H1 (cell line): ENCODE measurements around the gene VSTM2L.

Experiments
- EZH2 ChIP-seq: fragments of 200-600 bp; sonication (generic); IDR thresholded peaks from 2 replicates; pipeline ENCODE4 v1.7.1; 2012; ENCODE audit warnings: low read depth, mild to moderate bottlenecking, moderate library complexity, low read length, inconsistent platforms; ENCODE audit not compliant: severe bottlenecking
- HDAC2 ChIP-seq, 2 experiments: fragments of 300-600 bp in 1 of 2; sonication (generic) in 1 of 2; IDR thresholded peaks; 2 replicates each; pipeline ENCODE4 v1.6.1; 2011 to 2012; ENCODE audit warnings: low read depth in 2 of 2, low read length in 2 of 2, mild to moderate bottlenecking in 2 of 2, moderate library complexity in 2 of 2, borderline replicate concordance in 1 of 2, inconsistent platforms in 1 of 2
- HDAC6 ChIP-seq: IDR thresholded peaks from one replicate; pipeline ENCODE4 v1.7.1; 2012; ENCODE audit warnings: low read depth, mild to moderate bottlenecking, inconsistent platforms, low read length, moderate library complexity
- POLR2A ChIP-seq, 2 experiments: IDR thresholded peaks; 1 replicate in 1 of 2; 2 replicates in 1 of 2; pipeline ENCODE4 v1.6.1; 2011; ENCODE audit warnings: low read depth in 2 of 2, low read length in 2 of 2, mild to moderate bottlenecking in 2 of 2; ENCODE audit errors: control extremely low read depth in 1 of 2
- POLR2AphosphoS5 ChIP-seq: IDR thresholded peaks from 2 replicates; pipeline ENCODE4 v1.6.1; 2011; ENCODE audit warnings: low read depth, low read length
- SIX5 ChIP-seq: IDR thresholded peaks from 2 replicates; pipeline ENCODE4 v1.6.1; 2011; ENCODE audit warnings: mild to moderate bottlenecking, low read depth, low read length
- YY1 ChIP-seq: IDR thresholded peaks from 2 replicates; pipeline ENCODE4 v1.6.1; 2011; ENCODE audit warnings: low read depth, mild to moderate bottlenecking, low read length
- TF ChIP-seq, protein P1 (sequence below), 3 experiments: IDR thresholded peaks; 1 replicate in 2 of 3; 2 replicates in 1 of 3; pipeline versions ENCODE4 v1.5.1 to v1.6.1; 2011; ENCODE audit warnings: low read length in 3 of 3, mild to moderate bottlenecking in 3 of 3, inconsistent platforms in 2 of 3, low read depth in 1 of 3, moderate library complexity in 1 of 3; ENCODE audit not compliant: insufficient read depth in 1 of 3; ENCODE audit errors: control extremely low read depth in 1 of 3
- TF ChIP-seq, protein P2 (sequence below): IDR thresholded peaks from 2 replicates; pipeline ENCODE4 v1.6.1; 2011; ENCODE audit warnings: low read depth, mild to moderate bottlenecking, low read length; ENCODE audit not compliant: insufficient read depth

DNA sequence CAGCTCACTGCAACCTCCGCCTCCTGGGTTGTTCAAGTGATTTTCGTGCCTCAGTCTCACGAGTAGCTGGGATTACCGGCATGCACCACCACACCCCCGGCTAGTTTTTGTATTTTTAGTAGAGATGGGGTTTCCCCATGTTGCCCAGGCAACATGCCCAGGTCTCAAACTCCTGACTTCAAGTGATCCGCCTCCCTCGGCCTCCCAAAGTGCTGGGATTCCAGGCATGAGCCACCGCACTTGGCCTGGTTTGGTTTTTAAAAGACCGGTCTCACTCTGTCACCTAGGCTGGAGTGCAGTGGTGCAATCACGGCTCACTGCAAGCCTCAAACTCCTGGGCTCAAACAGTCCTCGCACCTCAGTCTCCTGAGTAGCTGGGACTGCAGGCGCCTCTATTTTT is 40.1 kb downstream of the VSTM2L start:
- TF ChIP-seq, protein P1, sequence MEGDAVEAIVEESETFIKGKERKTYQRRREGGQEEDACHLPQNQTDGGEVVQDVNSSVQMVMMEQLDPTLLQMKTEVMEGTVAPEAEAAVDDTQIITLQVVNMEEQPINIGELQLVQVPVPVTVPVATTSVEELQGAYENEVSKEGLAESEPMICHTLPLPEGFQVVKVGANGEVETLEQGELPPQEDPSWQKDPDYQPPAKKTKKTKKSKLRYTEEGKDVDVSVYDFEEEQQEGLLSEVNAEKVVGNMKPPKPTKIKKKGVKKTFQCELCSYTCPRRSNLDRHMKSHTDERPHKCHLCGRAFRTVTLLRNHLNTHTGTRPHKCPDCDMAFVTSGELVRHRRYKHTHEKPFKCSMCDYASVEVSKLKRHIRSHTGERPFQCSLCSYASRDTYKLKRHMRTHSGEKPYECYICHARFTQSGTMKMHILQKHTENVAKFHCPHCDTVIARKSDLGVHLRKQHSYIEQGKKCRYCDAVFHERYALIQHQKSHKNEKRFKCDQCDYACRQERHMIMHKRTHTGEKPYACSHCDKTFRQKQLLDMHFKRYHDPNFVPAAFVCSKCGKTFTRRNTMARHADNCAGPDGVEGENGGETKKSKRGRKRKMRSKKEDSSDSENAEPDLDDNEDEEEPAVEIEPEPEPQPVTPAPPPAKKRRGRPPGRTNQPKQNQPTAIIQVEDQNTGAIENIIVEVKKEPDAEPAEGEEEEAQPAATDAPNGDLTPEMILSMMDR (IDR thresholded peaks at IDR 0.05; ENCODE audit: control extremely low read depth in 1 of 3, insufficient read depth in 1 of 3, low read depth in 1 of 3, low read length in 3 of 3), result no peak
- TF ChIP-seq POLR2A (IDR thresholded peaks at IDR 0.05; ENCODE audit: control extremely low read depth in 1 of 2, low read depth in 2 of 2, low read length in 2 of 2), result no peak
- TF ChIP-seq EZH2, result no peak
- TF ChIP-seq YY1, result no peak
- TF ChIP-seq SIX5, result no peak
- no peak for TF ChIP-seq POLR2AphosphoS5
- TF ChIP-seq HDAC2 (IDR thresholded peaks at IDR 0.05; ENCODE audit: borderline replicate concordance in 1 of 2, low read depth in 2 of 2, low read length in 2 of 2), result no peak
- TF ChIP-seq, protein P2, sequence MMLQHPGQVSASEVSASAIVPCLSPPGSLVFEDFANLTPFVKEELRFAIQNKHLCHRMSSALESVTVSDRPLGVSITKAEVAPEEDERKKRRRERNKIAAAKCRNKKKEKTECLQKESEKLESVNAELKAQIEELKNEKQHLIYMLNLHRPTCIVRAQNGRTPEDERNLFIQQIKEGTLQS, result no peak
- no peak for TF ChIP-seq HDAC6
